PFSK-1 (cell line): ENCODE measurements around the gene IL2RA.

Experiments used
- POLR2AphosphoS5 ChIP-seq: IDR thresholded peaks from 2 replicates; pipeline ENCODE4 v1.6.1; 2012; ENCODE audit warnings: low read depth, mild to moderate bottlenecking, control low read depth, low read length, moderate library complexity
- REST ChIP-seq, 2 experiments: IDR thresholded peaks; 2 replicates each; pipeline versions ENCODE4 v1.6.1 to v1.8.0; 2011 to 2012; ENCODE audit warnings: low read depth in 2 of 2, low read length in 2 of 2, control low read depth in 1 of 2, inconsistent platforms in 1 of 2, mild to moderate bottlenecking in 1 of 2, moderate library complexity in 1 of 2; ENCODE audit not compliant: insufficient read depth in 1 of 2
- SIN3A ChIP-seq: IDR thresholded peaks from 2 replicates; pipeline ENCODE4 v1.6.1; 2012; ENCODE audit warnings: mild to moderate bottlenecking, low read length, moderate library complexity, borderline replicate concordance; ENCODE audit not compliant: insufficient read depth
- TAF1 ChIP-seq: IDR thresholded peaks from 2 replicates; pipeline ENCODE4 v1.6.1; 2012; ENCODE audit warnings: low read length, control low read depth, borderline replicate concordance; ENCODE audit not compliant: insufficient read depth

GRCh38 chr10:6017781-6018354 lies 44.3 kb downstream of the IL2RA start:
- TF ChIP-seq TAF1 (no peak), REST (IDR thresholded peaks at IDR 0.05; ENCODE audit: insufficient read depth in 1 of 2, low read depth in 2 of 2, low read length in 2 of 2) (no peak), POLR2AphosphoS5 (no peak), SIN3A (no peak)
